UCSD-AML1 (cell line): ENCODE data around the gene CFAP46.
"Not testable (repeated sequence)": the region's sequence is repeated elsewhere in the genome, so short reads cannot be mapped to it uniquely, and the experiment has no call there.

Experiments
- DNase-seq: peaks from one replicate; lab custom pipeline; 2025; ENCODE audit not compliant: unreplicated experiment; lab: John Stamatoyannopoulos, UW

The CFAP46 gene

DNA sequence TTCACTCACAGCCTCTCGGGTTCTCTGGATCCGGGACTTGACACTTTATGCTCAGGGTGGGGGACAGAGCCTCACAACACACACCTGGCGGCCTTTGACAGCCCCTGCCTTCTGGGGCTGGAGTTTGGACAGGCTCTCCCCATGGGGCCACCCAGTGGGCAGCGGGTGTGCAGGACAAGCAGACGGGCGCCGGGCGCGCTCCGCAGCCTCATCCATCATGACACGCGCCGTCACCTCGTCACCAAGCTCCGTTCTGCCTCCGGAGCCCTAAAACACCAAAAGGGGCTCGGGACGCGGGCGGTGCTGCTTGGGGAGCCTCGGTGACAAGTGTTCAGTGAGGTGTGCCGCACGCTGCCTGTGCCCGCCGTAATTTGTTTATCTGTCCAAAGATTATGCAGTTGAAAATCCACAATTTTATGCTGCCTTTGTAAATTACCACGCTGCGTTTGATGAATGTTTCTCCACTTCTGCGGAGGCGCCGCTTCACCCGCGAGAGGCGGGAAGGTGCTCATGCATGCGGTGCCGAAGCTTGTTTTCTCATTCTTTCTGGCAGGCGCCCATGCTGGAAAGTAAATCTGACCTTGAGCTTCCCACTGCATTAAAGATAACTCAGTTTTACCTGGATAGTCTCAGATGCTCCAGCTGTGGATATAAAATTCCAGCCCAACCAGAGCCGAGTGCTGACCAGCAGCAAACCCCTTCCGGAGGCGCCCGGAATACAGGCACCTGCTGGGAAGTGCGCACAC lies 162.6 kb downstream of the CFAP46 start:
- DNase-seq = no peak

DNA sequence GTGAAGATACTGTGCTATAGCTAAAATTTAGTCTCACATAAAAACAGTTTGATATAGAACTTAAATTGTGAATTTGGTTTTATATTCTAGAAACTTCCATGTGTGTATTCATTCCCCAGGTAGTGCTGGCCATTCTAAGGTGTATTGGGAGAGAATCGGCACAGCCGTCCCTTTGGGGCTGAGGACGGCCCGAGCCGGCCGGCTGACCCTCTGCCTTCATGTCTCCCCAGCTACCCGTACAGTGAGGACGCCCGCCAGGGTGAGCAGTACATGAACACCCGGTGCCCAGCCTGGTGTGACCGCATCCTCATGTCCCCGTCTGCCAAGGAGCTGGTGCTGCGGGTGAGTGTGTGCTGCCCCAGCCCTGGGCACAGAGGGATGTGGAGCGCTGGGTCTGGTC lies 164.9 kb downstream of the CFAP46 start:
- no peak for DNase-seq

DNA sequence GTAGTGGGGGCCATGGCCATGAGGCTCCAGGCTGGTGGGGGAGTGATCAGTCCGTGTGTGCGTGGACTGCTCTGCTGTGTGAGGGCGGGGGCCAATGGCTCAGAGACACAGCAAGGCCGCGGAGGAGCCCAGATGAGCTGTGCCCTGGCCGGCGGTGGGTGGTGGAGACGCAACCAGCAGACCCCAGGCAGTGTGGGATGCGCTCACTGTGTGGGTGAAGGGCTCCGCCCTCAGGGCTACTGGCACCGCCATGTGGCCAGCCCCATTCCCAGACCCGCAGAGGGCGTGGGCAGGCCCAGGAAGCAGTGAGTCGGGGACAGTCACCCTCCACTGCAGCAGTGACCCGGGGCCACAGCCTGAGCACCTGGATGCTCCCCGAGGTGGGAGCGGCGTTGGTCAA lies 165.5 kb downstream of the CFAP46 start:
- no peak for DNase-seq

DNA sequence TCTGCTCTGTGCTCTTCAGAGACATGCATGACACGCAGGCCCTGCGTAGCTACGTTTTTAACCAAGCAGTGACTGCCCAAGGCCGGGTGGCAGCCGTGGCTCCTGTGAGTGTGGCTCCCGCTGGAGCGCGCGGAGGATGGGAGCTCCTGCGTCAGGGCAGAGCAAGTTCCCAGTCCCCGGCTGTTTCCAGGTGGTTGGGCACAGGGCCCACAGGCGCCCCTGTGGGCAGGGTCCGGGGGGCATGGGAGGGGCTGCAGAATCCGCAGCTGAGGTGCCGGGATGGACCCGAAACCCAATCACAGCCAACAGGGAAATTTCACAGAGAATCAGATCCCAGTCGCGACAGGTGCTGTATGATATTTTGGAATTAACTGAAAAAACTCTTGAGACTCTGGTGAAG lies 166.2 kb downstream of the CFAP46 start:
- no peak for DNase-seq

DNA sequence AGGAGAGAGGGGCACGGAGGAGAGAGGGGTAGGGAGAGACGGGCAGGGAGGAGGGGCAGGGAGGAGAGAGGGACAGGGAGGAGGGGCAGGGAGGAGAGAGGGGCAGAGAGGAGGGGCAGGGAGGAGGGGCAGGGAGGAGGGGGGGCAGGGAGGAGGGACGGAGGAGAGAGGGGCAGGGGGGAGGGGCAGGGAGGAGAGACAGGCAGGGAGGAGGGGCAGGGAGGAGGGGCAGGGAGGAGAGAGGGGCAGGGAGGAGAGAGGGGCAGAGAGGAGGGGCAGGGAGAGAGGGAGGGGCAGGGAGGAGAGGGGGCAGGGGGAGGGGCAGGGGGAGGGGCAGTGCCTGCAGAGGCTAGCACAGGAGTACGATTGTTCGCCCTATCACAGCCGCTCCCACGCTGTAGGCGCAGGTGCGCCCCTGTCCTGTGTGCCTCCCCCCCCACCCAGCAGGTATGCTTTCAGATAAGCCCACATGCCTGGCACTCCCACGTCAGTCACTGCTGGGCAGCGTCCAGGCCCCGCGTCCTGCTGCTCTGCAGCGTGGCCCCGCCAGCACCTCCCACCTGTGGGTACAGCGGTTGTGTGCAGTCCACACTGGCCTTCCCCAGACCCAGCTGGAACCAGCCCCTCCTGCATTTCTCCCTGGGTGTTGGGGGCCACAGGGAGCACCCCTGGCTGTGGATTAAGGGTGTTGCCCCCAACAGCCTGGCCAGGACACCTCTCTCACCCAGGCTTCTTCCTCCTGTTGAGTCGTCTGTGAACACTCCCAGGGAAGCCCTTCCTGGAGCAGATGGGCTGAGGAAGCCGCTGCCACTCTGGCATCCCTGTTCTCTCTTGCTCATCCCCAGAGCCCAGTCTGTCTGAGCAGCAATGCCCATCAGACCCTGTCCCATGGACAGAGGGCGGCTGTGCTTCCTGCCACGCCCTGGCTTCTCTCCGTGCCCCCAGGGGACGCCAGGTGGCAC lies 167.2 kb downstream of the CFAP46 start:
- no peak for DNase-seq

DNA sequence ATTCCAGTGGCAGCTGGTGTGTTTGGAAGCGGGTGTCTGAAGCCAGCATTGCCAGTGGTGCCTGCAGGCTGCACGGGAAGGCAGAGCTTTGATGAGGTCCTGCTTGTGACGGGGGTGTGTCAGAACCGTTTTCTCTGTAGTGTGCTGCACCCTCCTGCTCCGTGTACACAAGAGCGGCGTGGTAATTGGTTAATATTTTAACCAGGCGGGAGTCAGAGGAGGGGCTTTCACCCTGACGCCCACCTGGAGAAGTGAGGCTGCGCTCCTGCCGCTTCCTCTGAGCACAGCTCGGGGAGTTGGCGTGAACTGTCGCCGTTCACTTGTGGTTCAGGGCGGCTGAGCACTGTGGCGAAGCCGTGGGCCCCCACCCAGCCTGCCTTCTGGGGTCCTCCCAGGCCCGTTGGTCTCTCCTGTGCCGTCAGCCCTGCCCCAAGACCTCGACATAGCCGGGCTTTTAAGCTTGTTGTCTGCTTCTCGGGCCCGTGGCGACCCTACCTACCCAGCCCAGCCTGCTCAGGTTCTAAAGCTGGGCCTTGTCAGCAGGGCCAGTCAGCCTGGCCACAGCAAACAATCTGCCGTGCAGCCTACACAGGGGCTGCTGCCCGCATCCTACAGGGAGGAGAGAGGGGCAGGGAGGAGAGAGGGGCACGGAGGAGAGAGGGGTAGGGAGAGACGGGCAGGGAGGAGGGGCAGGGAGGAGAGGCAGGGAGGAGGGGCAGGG lies 168.0 kb downstream of the CFAP46 start:
- DNase-seq = no peak

DNA sequence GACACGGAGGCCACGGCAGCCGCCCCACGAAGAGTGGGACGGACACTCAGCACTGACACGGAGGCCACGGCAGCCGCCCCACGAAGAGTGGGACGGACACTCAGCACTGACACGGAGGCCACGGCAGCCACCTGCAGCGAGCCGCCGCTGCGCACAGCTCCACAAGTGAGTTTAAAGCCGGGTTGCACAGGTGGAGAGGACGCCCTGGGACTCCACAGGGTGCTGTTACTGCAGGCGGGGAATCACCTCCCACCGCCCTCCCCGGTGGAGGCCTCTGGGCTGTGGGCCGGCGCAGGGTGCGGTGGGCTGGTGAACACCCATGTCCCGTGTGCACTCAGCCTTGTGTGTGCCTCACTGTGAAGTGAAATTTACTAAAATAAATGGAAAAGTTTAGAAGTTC lies 169.6 kb downstream of the CFAP46 start:
- not testable (repeated sequence) for DNase-seq

DNA sequence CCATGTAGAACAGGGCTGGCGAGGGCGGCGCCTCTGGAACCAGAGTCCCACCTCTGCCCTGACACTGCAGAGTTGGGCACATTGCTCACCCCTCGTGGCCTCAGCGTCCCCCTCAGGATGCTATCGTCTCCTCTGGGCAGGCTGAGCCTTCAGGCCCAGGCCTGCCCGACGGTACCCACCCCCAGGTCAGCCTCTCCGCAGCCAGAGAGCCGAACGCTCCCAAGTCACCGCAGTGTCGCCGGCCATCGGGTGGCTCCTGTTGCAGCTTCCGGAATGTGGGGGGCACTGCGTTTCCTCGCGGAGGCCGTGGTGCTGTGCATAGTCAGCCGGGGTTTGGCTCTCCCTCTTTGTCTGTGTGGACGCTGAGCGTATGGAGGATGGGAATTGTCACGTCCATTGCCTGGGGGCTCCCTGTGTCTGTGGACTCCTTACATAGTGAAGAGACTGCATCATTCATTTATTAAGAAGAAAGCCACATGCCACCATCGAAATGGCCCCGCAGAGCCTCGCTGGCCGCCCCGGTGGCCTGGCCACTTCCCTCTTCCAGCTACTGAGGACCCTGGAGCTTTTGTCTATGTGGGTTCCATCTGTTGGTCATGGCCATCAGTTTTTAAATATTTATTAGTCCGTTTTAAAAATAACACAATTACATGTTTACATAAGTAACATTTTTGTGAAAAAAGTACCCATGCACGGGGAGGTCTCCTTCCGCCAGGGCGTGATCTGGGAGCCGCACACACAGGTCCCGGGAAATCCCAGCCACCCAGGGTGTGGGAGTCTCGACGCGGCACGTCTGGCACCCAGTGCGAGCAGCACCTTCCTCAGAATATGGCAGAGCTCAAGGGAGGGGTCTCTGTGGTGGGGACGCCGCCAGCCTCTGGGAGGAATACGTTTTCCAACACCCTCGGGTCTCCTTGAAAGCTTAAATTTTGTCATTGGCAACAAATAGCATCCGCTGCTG lies 172.0 kb downstream of the CFAP46 start:
- DNase-seq = no peak

DNA sequence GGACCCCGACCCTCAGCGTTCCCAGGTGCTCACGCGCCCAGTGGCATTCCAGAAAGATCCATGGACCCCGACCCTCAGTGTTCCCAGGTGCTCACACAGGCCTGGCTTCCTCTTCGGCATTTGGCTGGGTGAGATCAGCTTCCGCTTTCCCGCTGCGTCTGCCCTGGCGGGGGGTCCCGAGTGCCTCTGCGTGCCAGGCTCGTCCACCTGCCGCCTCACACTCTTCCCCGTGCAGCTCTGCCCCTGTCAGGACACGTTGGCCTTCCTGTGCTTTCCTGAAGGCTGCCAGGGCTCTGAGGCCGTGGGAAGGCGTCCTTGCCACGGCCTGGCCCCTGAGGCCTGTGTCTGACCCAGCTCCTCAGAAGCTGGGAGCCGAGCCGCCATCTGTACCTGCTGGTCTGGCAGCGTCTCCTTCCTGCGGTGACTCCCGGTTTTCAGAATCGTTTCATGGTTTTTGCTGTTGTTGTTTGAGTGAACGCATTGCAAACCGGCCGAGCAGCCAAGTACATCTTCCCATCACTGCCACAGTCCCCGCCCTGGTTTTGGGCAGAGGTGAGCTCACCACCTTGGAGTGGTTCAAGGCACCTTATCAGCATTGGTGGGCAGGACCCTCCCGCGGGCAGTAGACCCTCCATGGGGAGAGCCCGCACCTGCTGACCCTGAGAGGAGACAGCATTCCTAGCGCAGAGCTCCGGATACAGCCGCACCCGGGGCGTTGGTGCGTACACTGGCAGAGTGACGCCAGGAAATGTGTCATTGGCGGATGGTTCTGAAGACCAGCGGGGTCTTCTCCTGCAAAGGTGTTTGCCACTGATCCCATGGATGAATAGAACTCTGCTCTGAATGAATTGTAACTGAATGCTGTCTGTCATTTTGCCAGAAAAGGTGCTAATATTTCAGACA lies 173.8 kb downstream of the CFAP46 start:
- DNase-seq = no peak

DNA sequence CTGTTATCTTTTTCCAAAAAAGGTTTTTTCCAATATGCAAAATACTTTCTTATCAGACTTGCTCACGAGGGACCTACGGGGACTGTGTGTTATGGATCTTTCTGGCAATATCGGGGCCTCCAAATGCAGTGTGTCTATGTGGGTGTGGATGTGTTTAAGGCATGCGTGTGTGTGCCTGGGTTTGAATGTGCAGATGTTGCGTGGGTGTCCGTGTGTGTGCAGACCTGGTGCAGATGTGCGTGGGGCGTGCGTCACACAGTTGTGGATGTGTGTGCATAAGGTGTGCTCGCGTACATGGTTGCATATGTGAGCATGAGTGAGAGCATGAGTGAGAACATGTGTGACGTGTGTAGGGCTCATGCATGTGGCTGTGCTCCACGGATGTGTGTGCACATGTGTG lies 176.1 kb downstream of the CFAP46 start:
- DNase-seq = no peak

DNA sequence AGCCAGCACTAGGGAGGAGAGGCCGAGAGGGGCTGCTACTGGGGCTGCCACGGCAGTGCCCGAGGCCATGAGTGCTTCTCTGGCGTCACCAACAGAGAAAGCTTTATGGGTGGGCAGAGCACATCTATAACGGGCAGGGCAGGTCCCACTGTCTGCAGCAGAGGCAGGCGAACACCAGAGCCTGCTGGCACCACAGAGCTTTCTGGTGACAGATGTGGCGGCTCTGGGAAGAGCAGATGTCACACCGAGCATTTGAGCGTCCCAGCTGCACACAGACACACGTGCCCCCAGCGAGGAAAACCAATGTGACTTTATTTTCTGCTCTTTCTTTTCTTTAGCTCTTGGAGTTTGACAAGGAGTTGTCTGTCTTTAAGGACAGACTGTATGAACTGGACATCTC lies 176.9 kb downstream of the CFAP46 start:
- DNase-seq = no peak

DNA sequence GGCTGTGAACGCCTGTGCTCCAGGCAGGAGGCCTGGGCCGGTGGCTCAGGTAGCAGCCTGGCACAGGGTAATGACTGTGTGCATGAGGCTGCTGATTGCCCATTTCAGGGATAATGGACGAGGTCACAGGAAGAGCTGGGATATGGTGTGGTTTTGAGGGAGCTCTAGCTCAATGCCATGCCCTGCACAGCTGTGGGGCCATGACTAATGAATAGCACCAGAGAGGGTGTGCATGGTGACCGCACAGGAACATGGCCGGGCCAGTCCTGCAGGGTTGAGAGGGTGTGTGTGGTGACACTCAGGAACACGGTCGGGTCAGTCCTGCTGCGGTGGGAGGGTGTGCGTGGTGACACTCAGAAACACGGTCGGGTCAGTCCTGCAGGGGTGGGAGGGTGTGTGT lies 178.3 kb downstream of the CFAP46 start:
- DNase-seq = no peak

DNA sequence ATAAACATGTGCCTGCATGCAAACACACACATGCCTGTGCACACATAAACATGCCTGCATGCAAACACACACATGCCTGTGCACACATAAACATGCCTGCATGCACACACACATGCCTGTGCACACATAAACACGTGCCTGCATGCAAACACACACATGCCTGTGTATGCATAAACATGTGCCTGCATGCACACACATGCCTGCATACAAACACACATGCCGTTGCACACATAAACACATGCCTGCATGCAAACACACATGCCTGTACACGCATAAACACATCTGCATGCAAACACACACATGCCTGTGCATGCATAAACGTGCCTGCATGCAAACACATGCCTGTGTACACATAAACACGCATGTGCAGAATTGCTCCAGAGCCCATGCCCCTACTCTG lies 178.8 kb downstream of the CFAP46 start:
- DNase-seq = no peak

DNA sequence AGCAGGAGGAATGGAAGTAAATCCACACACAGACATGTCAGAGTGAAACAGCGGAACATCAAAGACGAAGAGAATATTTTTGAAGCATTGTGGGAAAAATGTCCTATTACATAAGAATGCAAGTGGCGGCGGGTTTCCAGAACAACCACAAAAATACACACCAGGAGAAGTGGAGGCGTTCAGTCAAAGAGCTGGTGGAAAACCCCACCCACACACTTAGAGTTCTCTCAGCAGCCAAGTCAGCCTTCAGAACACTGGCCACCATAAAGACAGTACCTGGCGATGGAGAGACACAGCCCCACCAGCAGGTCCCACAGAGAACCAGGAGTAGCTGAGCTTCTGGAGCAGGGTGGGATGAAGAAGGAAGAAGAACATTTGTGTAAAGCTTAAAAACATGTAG lies 180.1 kb downstream of the CFAP46 start:
- DNase-seq = no peak

DNA sequence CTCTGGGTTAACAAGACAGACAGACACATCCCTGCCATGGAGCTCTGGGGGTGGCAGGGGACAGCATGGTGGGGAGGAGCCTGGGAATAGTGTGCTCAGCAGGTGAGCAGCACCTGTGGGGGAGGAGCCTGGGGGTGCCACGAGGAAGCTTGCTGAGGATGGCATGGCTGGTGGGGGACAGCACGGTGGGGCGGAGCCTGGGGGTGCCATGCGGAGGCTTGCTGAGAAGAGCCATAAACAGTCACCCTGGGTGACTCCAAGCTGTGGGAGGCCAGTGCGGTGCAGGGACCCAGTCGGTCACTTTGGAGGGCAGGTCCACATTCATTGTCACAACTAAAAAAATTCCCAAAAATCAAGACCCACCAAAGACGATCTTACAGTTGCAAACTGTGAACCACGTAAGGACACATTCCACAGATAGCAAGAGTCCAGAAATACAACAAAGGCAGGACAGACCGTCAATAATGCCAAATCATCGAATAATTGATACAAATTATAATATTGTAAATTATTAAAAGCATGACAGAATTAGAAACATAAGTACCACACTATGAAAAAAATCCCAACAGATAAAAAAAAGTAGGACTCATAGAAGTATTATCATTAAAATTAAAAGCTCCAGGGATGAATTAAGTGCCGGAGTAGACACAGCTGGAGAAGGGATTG lies 180.8 kb downstream of the CFAP46 start:
- no peak for DNase-seq

DNA sequence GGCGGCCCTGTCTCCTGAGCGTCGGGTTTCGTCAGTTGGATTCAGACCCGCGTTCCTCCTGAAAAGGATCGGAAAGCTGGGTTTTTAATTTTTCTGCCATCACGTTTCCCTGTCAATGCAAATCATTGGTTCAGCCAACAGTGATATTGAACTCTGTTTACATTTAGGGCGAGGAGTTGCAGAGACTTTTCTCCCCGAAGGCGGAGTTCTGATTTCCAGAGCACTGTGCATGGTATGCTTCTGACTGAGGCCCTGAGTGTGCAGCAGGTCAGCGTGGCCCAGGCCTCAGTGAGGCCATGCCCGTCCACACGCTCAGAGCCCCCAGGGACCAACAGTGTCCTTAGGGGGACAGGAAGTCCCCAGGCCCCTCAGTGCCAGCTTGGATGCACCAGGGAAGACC lies 183.5 kb downstream of the CFAP46 start:
- DNase-seq = no peak
